NCI-H748 (cell line): ENCODE results near the gene LHPP.

ENCODE experiments used
- DNase-seq: peaks from one replicate; lab custom pipeline; 2025; ENCODE audit not compliant: unreplicated experiment; lab: John Stamatoyannopoulos, UW

Gene LHPP

GRCh38 chr10:124496150-124496549 lies 34.5 kb downstream of the LHPP start:
- no peak for DNase-seq

DNA sequence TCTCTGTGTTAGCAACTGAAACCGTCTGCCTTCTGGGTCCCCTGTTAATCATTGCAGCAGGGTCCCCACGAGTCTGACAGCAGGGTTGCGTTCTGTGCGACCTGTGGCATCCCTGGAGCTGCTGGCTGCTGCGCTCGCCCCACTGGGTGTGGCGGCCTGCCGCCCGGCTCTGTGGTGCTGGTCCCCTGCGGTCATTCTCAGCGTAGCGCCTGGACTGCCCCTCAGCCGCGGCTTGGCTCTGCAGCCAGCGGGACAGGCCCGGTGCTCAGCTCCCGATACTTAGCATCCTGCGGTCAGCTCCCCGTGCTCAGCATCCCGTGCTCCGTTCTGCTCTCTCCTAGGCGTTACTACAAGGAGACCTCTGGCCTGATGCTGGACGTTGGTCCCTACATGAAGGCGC lies 35.0 kb downstream of the LHPP start:
- DNase-seq: no peak

GRCh38 chr10:124497196-124497881 lies 35.7 kb downstream of the LHPP start:
- DNase-seq: no peak

DNA sequence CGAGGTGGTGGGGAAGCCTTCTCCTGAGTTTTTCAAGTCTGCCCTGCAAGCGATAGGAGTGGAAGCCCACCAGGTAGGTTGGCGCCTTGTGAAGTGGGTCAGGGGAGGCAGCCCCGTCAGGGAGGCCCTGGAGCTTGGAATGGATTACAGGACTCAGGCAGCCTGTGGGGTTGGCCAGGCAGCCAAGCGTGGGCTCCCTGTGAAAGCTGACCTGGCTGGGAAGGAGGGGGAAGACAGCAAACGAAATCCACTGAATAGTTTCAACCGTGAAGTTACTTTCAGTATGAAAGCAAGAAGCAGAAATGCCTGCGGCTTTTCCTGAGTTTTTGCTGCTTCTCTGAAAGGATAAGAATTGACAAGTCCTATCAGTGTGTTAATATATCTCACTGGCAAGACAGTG lies 36.4 kb downstream of the LHPP start:
- DNase-seq: no peak

- DNase-seq: no peak
Observed at GRCh38 chr10:124500757-124501156, 39.1 kb downstream of the LHPP start.

- DNase-seq: no peak
Observed at GRCh38 chr10:124504711-124505110, 43.1 kb downstream of the LHPP start.

DNA sequence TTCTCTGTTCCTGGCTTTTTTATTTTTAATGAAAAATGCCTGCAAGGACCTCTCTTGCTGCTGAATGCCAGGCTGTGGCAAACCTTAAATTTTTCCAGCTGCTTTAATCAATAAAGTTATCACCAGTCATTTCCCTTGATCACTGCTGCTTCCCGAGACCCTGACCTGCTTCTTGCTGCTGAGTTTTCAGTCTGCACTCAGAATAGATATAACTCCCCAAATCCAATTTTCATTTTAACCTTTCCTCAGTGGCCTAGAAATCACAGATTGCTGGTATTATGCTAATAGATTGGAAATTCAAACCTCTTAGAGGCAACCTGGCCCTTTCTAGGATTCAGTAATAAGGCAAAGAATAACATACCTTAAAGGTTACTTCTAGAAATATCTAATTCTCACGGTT lies 43.7 kb downstream of the LHPP start:
- no peak for DNase-seq

GRCh38 chr10:124508070-124508667 lies 46.5 kb downstream of the LHPP start:
- DNase-seq: no peak

GRCh38 chr10:124508907-124509454 lies 47.4 kb downstream of the LHPP start:
- no peak for DNase-seq

GRCh38 chr10:124509880-124510632 lies 48.4 kb downstream of the LHPP start:
- DNase-seq: no peak

GRCh38 chr10:124510759-124511158 lies 49.1 kb downstream of the LHPP start:
- no peak for DNase-seq

DNA sequence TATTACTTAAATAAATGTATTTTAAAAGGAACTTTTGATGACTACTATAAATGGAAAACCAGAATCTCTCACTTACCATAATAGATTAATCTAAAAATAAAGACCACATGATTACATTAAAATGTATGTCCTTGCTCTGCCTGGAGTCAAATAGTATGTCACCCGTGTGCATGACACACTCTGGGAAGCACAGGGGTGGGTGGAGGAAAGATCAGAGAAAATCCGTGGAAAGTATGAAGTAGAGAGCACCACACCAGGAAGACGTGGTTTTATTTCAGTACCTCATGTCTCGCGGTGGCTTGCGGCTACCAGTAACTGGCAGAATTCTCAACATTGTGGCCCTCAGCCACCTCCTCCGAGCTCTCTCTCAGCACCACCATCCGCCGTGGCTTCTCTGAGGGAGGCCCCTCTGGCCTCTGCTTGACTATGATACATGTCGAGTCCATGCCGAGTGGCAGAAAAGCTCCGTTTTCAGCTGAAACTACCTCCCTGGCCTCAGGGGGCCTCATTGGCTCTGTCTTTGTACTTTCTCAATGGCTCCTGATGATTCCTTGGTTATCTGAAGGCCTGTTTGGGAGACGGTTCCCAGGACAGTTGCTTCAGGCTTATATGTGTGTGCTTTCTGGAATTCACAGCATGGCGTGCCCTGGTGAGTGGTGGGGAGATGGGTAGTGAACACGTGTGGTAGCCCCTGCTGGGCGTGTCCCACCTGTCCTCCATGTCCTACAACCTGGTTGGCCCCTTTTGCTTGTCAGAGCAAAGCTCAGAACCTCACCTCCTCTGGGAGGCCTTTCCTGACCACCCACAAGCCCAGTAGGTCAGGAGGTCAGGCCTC lies 49.8 kb downstream of the LHPP start:
- no peak for DNase-seq

- no peak for DNase-seq
Observed at GRCh38 chr10:124512040-124512428, 50.4 kb downstream of the LHPP start.

DNA sequence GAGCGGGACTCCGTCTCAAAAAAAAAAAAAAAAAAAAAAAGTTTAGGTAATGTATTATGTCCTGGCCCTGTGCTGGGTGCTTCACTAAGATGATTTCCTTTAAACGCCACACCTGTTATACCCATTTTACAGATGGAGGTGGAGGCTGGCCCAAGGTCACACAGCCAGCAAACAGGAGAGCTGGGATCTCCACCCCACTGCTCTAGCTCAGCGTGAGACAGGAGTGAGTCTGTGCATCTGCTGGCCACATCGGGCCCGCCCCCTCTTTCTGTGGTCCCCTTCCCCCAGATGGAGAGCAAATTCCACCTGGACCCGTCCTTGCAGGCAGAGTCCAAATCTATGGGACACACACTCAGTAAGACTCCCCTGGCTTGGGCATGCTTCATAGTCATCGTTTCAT lies 51.0 kb downstream of the LHPP start:
- no peak for DNase-seq

DNA sequence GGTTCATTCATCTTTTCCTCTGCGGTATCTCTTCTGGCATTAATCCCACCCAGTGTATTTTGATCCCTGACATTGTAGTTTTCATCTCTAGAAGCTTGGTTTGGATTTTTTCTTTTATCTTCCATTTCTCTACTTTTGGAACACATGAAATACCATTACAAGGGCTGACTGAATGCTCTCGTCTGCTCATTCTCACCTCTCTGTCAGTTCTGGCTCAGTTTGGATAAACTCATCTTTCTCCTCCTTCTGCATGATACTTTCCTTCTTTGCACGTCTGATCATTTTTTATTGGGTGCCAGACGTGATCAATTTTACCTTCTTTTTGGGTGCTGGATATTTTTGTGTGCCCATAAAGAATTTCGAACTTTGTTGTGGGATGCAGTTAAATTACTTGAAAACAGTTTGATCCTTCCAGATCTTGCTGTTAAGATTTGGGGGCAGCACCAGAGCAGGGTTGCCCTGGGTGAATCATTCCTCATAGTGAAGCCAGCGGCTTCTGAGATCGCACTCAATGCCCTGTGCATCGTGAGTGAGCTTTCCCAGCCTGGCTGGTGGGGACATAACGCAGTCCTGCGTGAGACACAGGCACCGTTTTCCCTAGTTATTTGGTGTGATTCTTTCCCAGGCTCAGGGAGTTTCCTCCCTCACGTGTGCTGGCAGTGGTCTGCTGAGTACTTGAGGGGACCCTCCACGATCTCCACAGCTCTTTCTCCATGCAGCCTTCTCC lies 53.8 kb downstream of the LHPP start:
- DNase-seq: no peak

GRCh38 chr10:124516181-124516580 lies 54.6 kb downstream of the LHPP start:
- no peak for DNase-seq

- no peak for DNase-seq
Observed at GRCh38 chr10:124516746-124517397, 55.2 kb downstream of the LHPP start.

DNA sequence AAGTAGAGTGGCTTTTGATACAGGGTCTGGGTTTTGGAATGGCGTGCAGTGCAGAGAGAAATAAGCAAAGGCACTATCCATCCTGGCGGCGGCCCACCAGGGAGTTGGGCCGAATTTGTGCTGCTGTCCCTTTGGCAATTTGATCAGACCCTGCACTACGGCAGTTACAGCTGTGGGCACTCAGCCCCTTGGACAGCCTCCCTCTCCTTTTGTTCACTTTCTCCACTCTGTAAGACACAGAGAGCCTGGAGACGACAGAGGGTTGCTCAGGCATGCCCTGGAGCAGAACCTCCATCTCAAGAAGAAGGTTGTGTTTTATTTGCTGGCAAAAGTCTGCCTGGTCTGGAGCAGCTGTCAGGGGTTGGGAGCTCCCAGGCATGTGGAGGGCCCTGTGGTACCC lies 55.8 kb downstream of the LHPP start:
- DNase-seq: no peak

- DNase-seq: no peak
Observed at GRCh38 chr10:124517931-124518330, 56.3 kb downstream of the LHPP start.

- DNase-seq: no peak
Observed at GRCh38 chr10:124518366-124518765, 56.7 kb downstream of the LHPP start.
